ENCODE data around the gene RHOBTB1.

The RHOBTB1 gene

GRCh38 chr10:60930237-60930636 is 13.7 kb downstream of the RHOBTB1 start:
- TF ChIP-seq CTCF (IDR thresholded peaks at IDR 0.05): no peak
- H3K4me3 ChIP-seq: no peak overlapping the region
- no peak overlapping the region for H3K27ac ChIP-seq
- DNase-seq (ENCODE audit: low spot score): no peak

GRCh38 chr10:60921633-60922032 is 22.4 kb downstream of the RHOBTB1 start:
- TF ChIP-seq CTCF (IDR thresholded peaks at IDR 0.05): no peak
- H3K27ac ChIP-seq: no peak overlapping the region
- no peak overlapping the region for H3K4me3 ChIP-seq
- no peak for DNase-seq (ENCODE audit: low spot score)

GRCh38 chr10:60920479-60920878 is 23.5 kb downstream of the RHOBTB1 start:
- TF ChIP-seq CTCF (IDR thresholded peaks at IDR 0.05): no peak
- Histone ChIP-seq H3K4me3 (no peak overlapping the region), H3K27ac (no peak overlapping the region)
- DNase-seq (ENCODE audit: low spot score): no peak

GRCh38 chr10:60919551-60919950 is 24.4 kb downstream of the RHOBTB1 start:
- Histone ChIP-seq H3K27ac (no peak overlapping the region), H3K4me3 (no peak overlapping the region)
- no peak for TF ChIP-seq CTCF (IDR thresholded peaks at IDR 0.05)
- no peak for DNase-seq (ENCODE audit: low spot score)

- H3K4me3 ChIP-seq: no peak overlapping the region
- H3K27ac ChIP-seq: no peak overlapping the region
- DNase-seq (ENCODE audit: low spot score): no peak
- TF ChIP-seq CTCF (IDR thresholded peaks at IDR 0.05): no peak
Observed at GRCh38 chr10:60917331-60918280, 26.4 kb downstream of the RHOBTB1 start.

- DNase-seq (ENCODE audit: low spot score): no peak
- no peak for TF ChIP-seq CTCF (IDR thresholded peaks at IDR 0.05)
- Histone ChIP-seq H3K4me3 (no peak overlapping the region), H3K27ac (no peak overlapping the region)
Observed at GRCh38 chr10:60916025-60916424, 28.0 kb downstream of the RHOBTB1 start.

GRCh38 chr10:60914690-60915141 is 29.3 kb downstream of the RHOBTB1 start:
- no peak for TF ChIP-seq CTCF (IDR thresholded peaks at IDR 0.05)
- DNase-seq (ENCODE audit: low spot score): no peak
- H3K4me3 ChIP-seq: peak overlapping the region; percentile 41
- H3K27ac ChIP-seq: peak overlapping the region; percentile 43 to 73
